GM18498 (cell line): Measurements from ENCODE around the gene MACROD2.
"Not testable (repeated sequence)": the region's sequence is repeated elsewhere in the genome, so short reads cannot be mapped to it uniquely, and the experiment has no call there.

ENCODE experiments used
- ATAC-seq: cut with Tn5 transposase; IDR thresholded peaks from one replicate; pipeline ENCODE4 v1.9.1; 2021; ENCODE audit warnings: mild to moderate bottlenecking, moderate library complexity; ENCODE audit not compliant: unreplicated experiment

Gene MACROD2

GRCh38 chr20:15012566-15012965, 1017.2 kb downstream of the MACROD2 start:
- no peak for ATAC-seq

GRCh38 chr20:15016875-15017274, 1021.6 kb downstream of the MACROD2 start:
- not testable (repeated sequence) for ATAC-seq

- ATAC-seq = no peak
Measured at GRCh38 chr20:15018966-15019365, 1023.6 kb downstream of the MACROD2 start.

- no peak for ATAC-seq
Measured at GRCh38 chr20:15020845-15021244, 1025.5 kb downstream of the MACROD2 start.

GRCh38 chr20:15022921-15023320, 1027.6 kb downstream of the MACROD2 start:
- no peak for ATAC-seq

- no peak for ATAC-seq
Measured at GRCh38 chr20:15026759-15027158, 1031.4 kb downstream of the MACROD2 start.

GRCh38 chr20:15030826-15031225, 1035.5 kb downstream of the MACROD2 start:
- ATAC-seq = no peak

- no peak for ATAC-seq
Measured at GRCh38 chr20:15031546-15032351, 1036.4 kb downstream of the MACROD2 start.

- no peak for ATAC-seq
Measured at GRCh38 chr20:15032352-15032622, 1037.0 kb downstream of the MACROD2 start.

- no peak for ATAC-seq
Measured at GRCh38 chr20:15033269-15033668, 1038.0 kb downstream of the MACROD2 start.

- ATAC-seq = no peak
Measured at GRCh38 chr20:15033891-15034290, 1038.6 kb downstream of the MACROD2 start.

GRCh38 chr20:15036948-15037347, 1041.6 kb downstream of the MACROD2 start:
- no peak for ATAC-seq

- no peak for ATAC-seq
Measured at GRCh38 chr20:15039088-15039752, 1043.9 kb downstream of the MACROD2 start.

- no peak for ATAC-seq
Measured at GRCh38 chr20:15042723-15043122, 1047.4 kb downstream of the MACROD2 start.

- ATAC-seq = no peak
Measured at GRCh38 chr20:15045246-15045645, 1049.9 kb downstream of the MACROD2 start.

GRCh38 chr20:15047042-15047441, 1051.7 kb downstream of the MACROD2 start:
- no peak for ATAC-seq

- no peak for ATAC-seq
Measured at GRCh38 chr20:15047601-15048000, 1052.3 kb downstream of the MACROD2 start.

GRCh38 chr20:15056246-15056645, 1060.9 kb downstream of the MACROD2 start:
- ATAC-seq = no peak

GRCh38 chr20:15058841-15059240, 1063.5 kb downstream of the MACROD2 start:
- no peak for ATAC-seq

- ATAC-seq = no peak
Measured at GRCh38 chr20:15059438-15059837, 1064.1 kb downstream of the MACROD2 start.

GRCh38 chr20:15060265-15061060, 1065.1 kb downstream of the MACROD2 start:
- no peak for ATAC-seq

- no peak for ATAC-seq
Measured at GRCh38 chr20:15061061-15061430, 1065.7 kb downstream of the MACROD2 start.
